ENCODE measurements around the gene FOXQ1. TPM values are rescaled to one million over a fixed set of nuclear protein-coding genes. Genes with fewer than 3 reads are reported as not detected.

Gene FOXQ1
- total and polyA plus RNA-seq, 2 donors (not counting 3 experiments of a cell fraction or from before 2014, with no cell fraction given): not detected

GRCh38 chr6:1363729-1364572 is 52.1 kb downstream of the FOXQ1 start:
- no peak for DNase-seq (ENCODE audit: low read depth, low spot score)
- Histone ChIP-seq H3K9me1 (replicated peaks; ENCODE audit: control insufficient read depth, extremely low read depth, insufficient read depth, low read length) (no peaks in the 10 kb centered on the region), H3K4me3 (replicated peaks in 1 of 3; ENCODE audit: insufficient read depth in 1 of 3, low read depth in 1 of 3, low read length in 3 of 3) (no peak overlapping the region), H4K20me1 (replicated peaks; ENCODE audit: control insufficient read depth, extremely low read depth, insufficient read depth, low read length) (no peaks in the 10 kb centered on the region), H3K36me3 (ENCODE audit: control insufficient read depth in 2 of 2, extremely low read depth in 1 of 2, insufficient read depth in 2 of 2, low read length in 2 of 2) (no peaks in the 10 kb centered on the region), H3K27me3 (ENCODE audit: control insufficient read depth in 2 of 2, insufficient read depth in 2 of 2, low read length in 2 of 2) (no peaks in the 10 kb centered on the region), H2AFZ (ENCODE audit: low read depth, low read length) (no peak overlapping the region), H3K9me3 (replicated peaks; ENCODE audit: control insufficient read depth, insufficient read depth, low read length) (no peaks in the 10 kb centered on the region), H3K79me2 (ENCODE audit: control insufficient read depth, insufficient read depth, low read length) (no peaks in the 10 kb centered on the region), H3K27ac (ENCODE audit: insufficient read depth, low read depth, low read length) (no peak overlapping the region), H3K4me2 (ENCODE audit: insufficient read depth, low read length) (no peak overlapping the region), H3K9ac (replicated peaks; ENCODE audit: extremely low read depth, insufficient read depth, low read length) (no peak overlapping the region), H3K4me1 (ENCODE audit: control insufficient read depth, extremely low read depth, insufficient read depth, low read length) (no peaks in the 10 kb centered on the region)
- intact Hi-C loops (cut with micrococcal nuclease): no loop called here
- no TSS peak for BruUV-seq (replicated peaks)
- FAIRE-seq: no peak
- TF ChIP-seq POLR2AphosphoS5 (IDR thresholded peaks at IDR 0.05; ENCODE audit: insufficient read depth, low read depth, low read length): no peak
- TF ChIP-seq CTCF (IDR thresholded peaks at IDR 0.05; ENCODE audit: extremely low read depth in 1 of 2, insufficient read depth in 1 of 2, low read depth in 1 of 2, low read length in 2 of 2): peak in 1 of 2 donors; percentile 4
- no peak for TF ChIP-seq POLR2A (IDR thresholded peaks at IDR 0.05; ENCODE audit: low read depth, low read length)
- no peak for TF ChIP-seq MYC (IDR thresholded peaks at IDR 0.05; ENCODE audit: low read depth, low read length)
- dilution Hi-C loops (cut with MboI; ENCODE audit: extremely low pct_ligation_motif_present, low sequenced_read_pairs): no loop called here
- ChIA-PET POLR2A (no interaction called here), CTCF (interaction anchor here (0.8 to 1.3 kb wide), 3 partner anchors 17 to 73 kb away, joined by 3 to 7 read pairs (median 4); no protein-coding TSS in a partner anchor)

Other genes with a start within 250 kb of the FOXQ1 start
- not detected in 2 replicates for gene FOXF2, start 77.5 kb downstream of the FOXQ1 start, total RNA-seq
- gene FOXF2, start 77.5 kb downstream of the FOXQ1 start, polyA plus RNA-seq: not detected in 2 replicates

Data from endothelial cell of umbilical vein (primary cell).